PC-3 (cell line): ENCODE measurements around the gene PLEKHG4. TPM values are rescaled to one million over a fixed set of nuclear protein-coding genes. Genes with fewer than 3 reads are reported as not detected.

ENCODE experiments used
- ATAC-seq: fragments of 200-7000 bp; cut with Tn5 transposase; 2 replicates; pipeline ENCODE4 v1.9.1; 2020; ENCODE audit warnings: mild to moderate bottlenecking, moderate library complexity
- BruUV-seq: library from RNA; stranded (reverse); fragments of 400-500 nt; replicated peaks from 2 replicates; lab custom pipeline; 2021; lab: Mats Ljungman, UMichigan
- CTCF ChIA-PET: fragments of 300-600 bp; sonication (Branson Sonifier 250); formaldehyde crosslinking; loops from one replicate; lab custom pipeline; 2022; ENCODE audit warnings: antibody characterized with exemption; lab: Charles Lee
- POLR2A ChIA-PET: fragments of 300-600 bp; sonication (Branson Sonifier 250); formaldehyde crosslinking; loops from one replicate; lab custom pipeline; 2022; ENCODE audit warnings: antibody characterized with exemption; ENCODE audit not compliant: unreplicated experiment; lab: Charles Lee
- DNase-seq: peaks from one replicate; pipeline ENCODE4 v3.0.0-alpha.2; 2015
- H2AFZ ChIP-seq: fragments of 300-600 bp; sonication (generic); 2 replicates; pipeline ENCODE4 v1.6.0; 2016; ENCODE audit warnings: antibody characterized with exemption, low read length
- H3F3A ChIP-seq: fragments of 300-600 bp; sonication (generic); one replicate; pipeline ENCODE4 v1.6.0; 2017; ENCODE audit warnings: antibody characterized with exemption, low read length, control low read depth, mild to moderate bottlenecking; ENCODE audit not compliant: unreplicated experiment
- H3K27ac ChIP-seq: fragments of 300-600 bp; sonication (generic); 2 replicates; pipeline ENCODE4 v1.5.1; 2016; ENCODE audit warnings: mild to moderate bottlenecking, low read length
- H3K27me3 ChIP-seq: fragments of 300-600 bp; sonication (generic); 2 replicates; pipeline ENCODE4 v1.6.1; 2016; ENCODE audit warnings: low read length, mixed read lengths
- H3K36me3 ChIP-seq: fragments of 300-600 bp; sonication (generic); 2 replicates; pipeline ENCODE4 v1.6.1; 2016; ENCODE audit warnings: low read depth, mixed run types, low read length, mixed read lengths
- H3K4me1 ChIP-seq: fragments of 300-600 bp; sonication (generic); 2 replicates; pipeline ENCODE4 v1.5.1; 2016; ENCODE audit warnings: low read length; ENCODE audit not compliant: insufficient read depth
- H3K4me2 ChIP-seq: fragments of 300-600 bp; sonication (generic); 2 replicates; pipeline ENCODE4 v1.6.0; 2016; ENCODE audit warnings: low read length
- H3K4me3 ChIP-seq: fragments of 300-600 bp; sonication (generic); 2 replicates; pipeline ENCODE4 v1.5.1; 2016; ENCODE audit warnings: mild to moderate bottlenecking, low read length, mixed read lengths
- H3K79me2 ChIP-seq: fragments of 300-600 bp; sonication (generic); 2 replicates; pipeline ENCODE4 v1.6.1; 2017; ENCODE audit warnings: low read length, mixed read lengths
- H3K9ac ChIP-seq: fragments of 300-600 bp; sonication (generic); 2 replicates; pipeline ENCODE4 v1.6.0; 2016; ENCODE audit warnings: mild to moderate bottlenecking, low read length
- H3K9me2 ChIP-seq: fragments of 300-600 bp; sonication (generic); replicated peaks from 2 replicates; pipeline ENCODE4 v1.6.1; 2016; ENCODE audit warnings: mixed run types, low read length, mixed read lengths
- H3K9me3 ChIP-seq: fragments of 300-600 bp; sonication (generic); 2 replicates; pipeline ENCODE4 v1.6.1; 2016; ENCODE audit warnings: low read length, mixed read lengths
- H4K20me1 ChIP-seq: fragments of 300-600 bp; sonication (generic); 2 replicates; pipeline ENCODE4 v1.6.1; 2016; ENCODE audit warnings: low read length, mixed read lengths
- EZH2 ChIP-seq: fragments of 300-600 bp; sonication (generic); IDR thresholded peaks from one replicate; pipeline ENCODE4 v1.6.1; 2017; ENCODE audit warnings: antibody characterized with exemption, mild to moderate bottlenecking, low read length; ENCODE audit not compliant: unreplicated experiment
- EZH2phosphoT487 ChIP-seq: fragments of 300-600 bp; sonication (generic); IDR thresholded peaks from 2 replicates; pipeline ENCODE4 v1.6.1; 2018; ENCODE audit warnings: mild to moderate bottlenecking, antibody characterized with exemption, low read length, borderline replicate concordance
- intact Hi-C: fragments of 100-400 bp; cut with micrococcal nuclease; formaldehyde crosslinking; loops from 2 replicates; pipeline ENCODE4 v1.9.0; 2023
- total RNA-seq: library from RNA; depleted of rRNA; stranded (reverse); fragments of >200 nt; gene quantifications from 2 replicates; pipeline ENCODE4 v1.2.3, GENCODE V29; 2014
- TF ChIP-seq, protein P1 (sequence below): fragments of 300-600 bp; sonication (generic); conservative IDR thresholded peaks from 2 replicates; pipeline ENCODE4 v1.5.1; 2017; ENCODE audit warnings: antibody characterized with exemption, low read depth, mild to moderate bottlenecking, low read length

PLEKHG4 gene
- total RNA-seq, 1 experiment from 2014 or later: 8.9 TPM

DNA sequence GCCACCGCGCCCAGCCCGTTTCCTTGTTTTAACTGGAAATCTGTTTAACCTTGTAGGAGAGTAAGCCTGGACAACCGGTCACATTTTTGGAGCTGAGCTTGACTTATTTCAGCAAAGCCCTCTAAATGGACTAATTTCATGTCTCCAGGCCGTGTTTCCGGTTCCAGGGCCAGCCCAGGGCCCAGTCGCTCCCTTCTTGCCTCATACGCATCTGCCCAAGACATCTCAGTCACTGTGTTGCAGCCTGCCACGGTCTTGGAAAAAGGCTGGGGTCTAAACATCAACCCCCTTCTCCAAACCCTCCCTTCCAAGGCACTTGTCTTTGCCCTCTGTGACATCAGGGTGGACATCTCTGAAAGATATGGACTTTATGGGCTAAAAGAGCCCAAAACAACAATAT lies 18.9 kb downstream of the PLEKHG4 start:
- Histone ChIP-seq H3K9me3 (no peaks in the 10 kb centered on the region), H4K20me1 (no peaks in the 10 kb centered on the region), H3K79me2 (no peaks in the 10 kb centered on the region), H3K4me1 (peaks cover 13% of the 10 kb centered on the region), H2AFZ (no peak overlapping the region), H3K36me3 (no peaks in the 10 kb centered on the region), H3K9ac (no peak overlapping the region), H3F3A (no peaks in the 10 kb centered on the region), H3K4me3 (no peak overlapping the region), H3K27me3 (no peaks in the 10 kb centered on the region), H3K27ac (no peak overlapping the region), H3K9me2 (no peaks in the 10 kb centered on the region), H3K4me2 (no peak overlapping the region)
- CTCF ChIA-PET: no interaction called here
- BruUV-seq: no TSS peak
- intact Hi-C loops: no loop called here
- no peak for DNase-seq
- TF ChIP-seq EZH2phosphoT487 (no peak), EZH2 (no peak)
- TF ChIP-seq, protein P1, sequence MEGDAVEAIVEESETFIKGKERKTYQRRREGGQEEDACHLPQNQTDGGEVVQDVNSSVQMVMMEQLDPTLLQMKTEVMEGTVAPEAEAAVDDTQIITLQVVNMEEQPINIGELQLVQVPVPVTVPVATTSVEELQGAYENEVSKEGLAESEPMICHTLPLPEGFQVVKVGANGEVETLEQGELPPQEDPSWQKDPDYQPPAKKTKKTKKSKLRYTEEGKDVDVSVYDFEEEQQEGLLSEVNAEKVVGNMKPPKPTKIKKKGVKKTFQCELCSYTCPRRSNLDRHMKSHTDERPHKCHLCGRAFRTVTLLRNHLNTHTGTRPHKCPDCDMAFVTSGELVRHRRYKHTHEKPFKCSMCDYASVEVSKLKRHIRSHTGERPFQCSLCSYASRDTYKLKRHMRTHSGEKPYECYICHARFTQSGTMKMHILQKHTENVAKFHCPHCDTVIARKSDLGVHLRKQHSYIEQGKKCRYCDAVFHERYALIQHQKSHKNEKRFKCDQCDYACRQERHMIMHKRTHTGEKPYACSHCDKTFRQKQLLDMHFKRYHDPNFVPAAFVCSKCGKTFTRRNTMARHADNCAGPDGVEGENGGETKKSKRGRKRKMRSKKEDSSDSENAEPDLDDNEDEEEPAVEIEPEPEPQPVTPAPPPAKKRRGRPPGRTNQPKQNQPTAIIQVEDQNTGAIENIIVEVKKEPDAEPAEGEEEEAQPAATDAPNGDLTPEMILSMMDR: no peak
- no peak for ATAC-seq
- POLR2A ChIA-PET: no interaction called here

DNA sequence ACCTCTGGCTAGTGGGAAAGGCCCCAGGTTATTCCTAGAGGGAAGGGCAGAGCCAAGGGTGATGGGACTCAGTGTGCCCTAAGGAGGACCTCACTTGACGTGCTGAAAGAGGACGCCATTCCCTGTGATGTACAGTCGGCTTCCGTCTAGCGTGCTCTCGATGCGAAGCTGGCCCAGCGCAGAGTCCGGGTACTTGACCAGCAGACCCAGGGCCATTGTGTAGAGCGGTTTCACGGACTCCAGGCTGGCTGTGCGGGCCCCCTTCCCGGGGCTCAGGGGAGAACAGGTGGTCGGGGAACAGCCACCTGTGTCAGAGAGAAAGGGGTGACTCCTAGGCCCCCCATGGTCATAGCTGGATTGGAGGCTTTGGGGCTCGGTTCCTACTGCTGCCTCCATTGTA lies 19.9 kb downstream of the PLEKHG4 start:
- Histone ChIP-seq H3K9me3 (no peaks in the 10 kb centered on the region), H3K27ac (no peak overlapping the region), H3K4me2 (no peak overlapping the region), H3K4me3 (no peak overlapping the region), H2AFZ (no peak overlapping the region), H3K9ac (no peak overlapping the region), H4K20me1 (no peaks in the 10 kb centered on the region), H3K4me1 (peaks cover 13% of the 10 kb centered on the region), H3K36me3 (no peaks in the 10 kb centered on the region), H3F3A (no peaks in the 10 kb centered on the region), H3K27me3 (no peaks in the 10 kb centered on the region), H3K9me2 (no peaks in the 10 kb centered on the region), H3K79me2 (no peaks in the 10 kb centered on the region)
- BruUV-seq: no TSS peak
- intact Hi-C loops: no loop called here
- TF ChIP-seq, protein P1: no peak
- no peak for TF ChIP-seq EZH2
- TF ChIP-seq EZH2phosphoT487: no peak
- DNase-seq: no peak
- CTCF ChIA-PET: no interaction called here
- POLR2A ChIA-PET: no interaction called here
- ATAC-seq: no peak

DNA sequence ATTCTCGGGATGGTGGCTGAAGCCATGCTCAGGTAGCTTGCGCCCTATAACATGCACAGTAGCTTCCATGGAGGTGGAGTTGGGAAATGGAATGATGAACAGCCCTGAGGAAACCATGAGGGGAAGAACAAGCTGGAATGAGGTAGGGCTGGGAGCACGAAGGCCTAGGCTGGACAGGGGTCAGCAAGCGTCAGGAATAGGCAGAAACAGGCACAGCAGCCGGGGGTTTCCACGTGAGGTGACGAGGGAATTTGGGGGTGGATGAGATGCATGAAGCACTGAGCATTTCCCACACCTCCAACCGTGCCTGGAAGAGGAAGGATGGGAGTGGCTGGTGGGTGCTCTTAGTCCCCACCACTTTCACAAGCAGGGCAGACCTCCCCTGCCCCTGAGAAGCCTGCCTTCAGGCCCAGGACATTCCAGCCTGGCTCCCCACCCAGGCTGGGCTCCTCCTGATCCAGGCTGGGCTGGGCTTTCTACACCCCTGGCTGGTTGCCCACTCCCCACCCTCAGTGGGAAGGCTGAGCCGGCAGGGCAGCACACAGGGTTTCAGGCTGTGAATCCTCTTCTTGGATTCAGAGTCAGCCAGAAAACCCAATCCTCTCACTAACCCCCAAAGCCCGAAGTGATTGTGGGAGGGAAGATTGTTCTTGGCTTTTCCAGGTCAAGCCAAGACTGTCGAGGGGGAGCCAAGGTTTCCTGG lies 21.9 kb downstream of the PLEKHG4 start:
- intact Hi-C loops: no loop called here
- peaks cover 9% of the 10 kb centered on the region for H3K4me1 ChIP-seq
- ATAC-seq: no peak
- no peak overlapping the region for H3K4me2 ChIP-seq
- no TSS peak for BruUV-seq
- no peaks in the 10 kb centered on the region for H3K36me3 ChIP-seq
- no peaks in the 10 kb centered on the region for H3K9me3 ChIP-seq
- POLR2A ChIA-PET: no interaction called here
- TF ChIP-seq EZH2phosphoT487: no peak
- TF ChIP-seq, protein P1: no peak
- no peak for TF ChIP-seq EZH2
- no peak overlapping the region for H3K27ac ChIP-seq
- H3K9ac ChIP-seq: no peak overlapping the region
- no peaks in the 10 kb centered on the region for H3K27me3 ChIP-seq
- H4K20me1 ChIP-seq: no peaks in the 10 kb centered on the region
- H3K79me2 ChIP-seq: no peaks in the 10 kb centered on the region
- H3F3A ChIP-seq: no peaks in the 10 kb centered on the region
- no peaks in the 10 kb centered on the region for H3K9me2 ChIP-seq
- no peak overlapping the region for H2AFZ ChIP-seq
- H3K4me3 ChIP-seq: no peak overlapping the region
- CTCF ChIA-PET: no interaction called here
- no peak for DNase-seq
